ENCODE data around the gene ELL2.

- no peak for TF ChIP-seq POLR2A (IDR thresholded peaks at IDR 0.05)
- TF ChIP-seq CTCF (IDR thresholded peaks at IDR 0.05) = no peak
- no peak for TF ChIP-seq POLR2AphosphoS5 (IDR thresholded peaks at IDR 0.05)
Observed at GRCh38 chr5:95895251-95895650, 66.4 kb downstream of the ELL2 start.

Measured in sigmoid colon (tissue), 4 donors.